EH (cell line): ENCODE results near the gene RAB15.
"Not testable (repeated sequence)": the region's sequence is repeated elsewhere in the genome, so short reads cannot be mapped to it uniquely, and the experiment has no call there.

Source experiments
- DNase-seq: peaks from one replicate; pipeline ENCODE4 v3.0.0-alpha.2; 2015; ENCODE audit warnings: low read depth

Gene RAB15

DNA sequence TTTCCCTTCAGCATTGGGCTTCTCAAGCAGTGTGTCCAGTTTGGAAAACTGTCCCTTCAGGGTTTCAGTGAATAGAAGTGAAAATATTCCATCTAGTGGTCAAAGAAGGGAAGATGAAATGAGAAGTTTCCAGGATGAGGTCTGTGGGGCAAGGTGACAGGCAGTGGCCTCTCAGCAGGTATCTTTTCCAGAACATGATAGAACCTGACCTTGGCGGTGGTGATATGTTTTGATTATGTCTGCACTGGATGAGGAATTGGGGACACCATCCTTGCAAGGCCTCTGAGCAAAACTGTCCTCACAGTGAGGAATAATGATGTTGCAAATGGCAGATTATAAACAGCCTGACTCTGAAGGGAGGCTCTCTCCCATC lies 34.3 kb downstream of the RAB15 start:
- peak; percentile 33 for DNase-seq

DNA sequence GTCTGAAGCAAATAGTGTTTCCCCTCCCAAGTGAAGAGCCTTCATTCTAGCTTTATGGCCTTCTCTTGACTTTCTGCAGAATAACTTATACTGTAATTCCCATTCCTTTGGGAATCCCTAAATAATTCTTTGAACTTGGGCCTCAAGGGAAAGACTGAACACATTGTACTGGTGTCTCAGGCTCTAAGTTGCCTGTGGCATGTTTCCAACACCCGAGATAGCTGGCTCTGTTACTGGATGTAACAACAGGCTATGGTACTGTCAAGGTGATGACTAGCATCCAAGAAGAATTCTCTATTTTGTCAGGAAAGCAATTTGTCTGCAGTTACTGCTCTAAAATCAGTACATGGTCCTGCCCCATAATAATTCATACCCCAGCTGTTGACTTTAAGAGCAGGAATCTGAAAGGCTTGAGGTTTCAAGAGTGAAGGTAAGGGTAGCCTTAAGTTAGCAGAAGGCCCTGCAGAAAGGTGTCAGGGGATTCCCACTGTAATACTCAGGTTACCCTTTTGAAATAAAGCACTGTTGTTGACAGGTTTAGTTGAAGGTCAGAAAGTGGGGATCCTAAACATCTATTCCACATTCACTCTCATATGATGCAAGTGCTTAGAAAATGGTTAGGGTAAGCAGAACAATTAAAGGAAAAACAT lies 34.8 kb downstream of the RAB15 start:
- DNase-seq, result no peak

DNA sequence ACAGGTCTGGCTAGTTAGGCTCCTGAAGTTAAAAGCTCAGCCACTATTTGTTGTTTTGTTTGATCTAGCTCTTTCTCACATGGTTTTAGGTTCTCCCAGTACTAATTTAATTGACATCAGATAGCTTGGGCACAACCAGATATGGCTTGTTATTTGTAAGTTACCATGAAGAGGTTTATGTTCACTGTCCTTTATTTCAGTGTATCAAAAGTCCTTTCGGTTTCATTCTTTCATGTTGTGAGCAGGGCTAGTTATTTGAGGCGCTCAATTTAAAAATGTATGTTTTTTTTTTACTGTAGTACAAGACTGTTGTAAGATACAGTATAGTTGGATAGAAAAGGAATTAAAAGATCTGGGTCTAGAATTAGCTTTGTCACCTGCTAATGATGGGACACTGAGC lies 36.6 kb downstream of the RAB15 start:
- DNase-seq, result no peak

DNA sequence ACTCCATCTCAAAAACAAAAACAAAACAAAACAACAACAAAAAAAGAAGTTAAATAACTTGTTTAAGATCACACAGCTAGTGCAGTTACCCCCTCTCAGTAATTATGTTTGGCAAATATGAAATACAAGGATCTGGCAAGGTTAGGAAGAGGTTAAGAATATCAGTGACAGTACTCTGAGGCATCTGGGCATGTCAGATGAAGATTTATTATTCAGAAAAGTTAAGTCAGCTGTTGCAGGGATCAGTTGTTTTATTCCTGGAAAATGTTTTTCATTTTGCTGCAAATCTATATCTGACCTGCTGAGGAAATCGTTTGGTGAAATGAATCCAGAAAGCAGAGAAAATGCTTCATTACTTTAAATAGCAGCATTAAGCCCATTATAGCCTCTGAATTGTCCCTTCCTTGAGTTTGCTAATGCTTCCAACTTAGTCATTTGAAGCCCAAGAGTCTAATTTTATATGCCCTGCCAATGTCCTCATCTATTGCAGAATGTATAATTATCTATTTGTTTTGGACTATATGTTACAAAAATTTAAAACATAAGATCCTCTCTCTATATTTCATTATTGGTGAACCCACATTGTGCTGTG lies 37.7 kb downstream of the RAB15 start:
- DNase-seq, result no peak

DNA sequence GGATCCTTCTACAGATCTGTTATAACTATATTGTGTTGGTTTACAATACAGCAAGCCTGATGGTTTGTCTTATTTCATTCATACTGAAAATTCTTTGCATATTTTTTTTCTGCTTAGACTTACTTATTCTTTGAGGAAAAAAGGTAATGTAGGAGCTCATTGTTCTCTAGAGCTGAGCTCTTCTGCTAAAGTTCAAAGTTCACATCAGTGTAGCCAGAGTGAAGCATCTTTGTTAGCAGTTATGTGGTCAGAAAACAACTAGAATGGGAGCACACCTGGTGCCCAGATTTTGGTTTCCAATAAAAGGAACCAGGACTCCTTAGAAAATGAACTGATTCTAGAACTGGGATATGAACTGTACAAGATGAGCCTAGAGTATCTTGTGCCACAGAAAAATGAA lies 39.9 kb downstream of the RAB15 start:
- no peak for DNase-seq

DNA sequence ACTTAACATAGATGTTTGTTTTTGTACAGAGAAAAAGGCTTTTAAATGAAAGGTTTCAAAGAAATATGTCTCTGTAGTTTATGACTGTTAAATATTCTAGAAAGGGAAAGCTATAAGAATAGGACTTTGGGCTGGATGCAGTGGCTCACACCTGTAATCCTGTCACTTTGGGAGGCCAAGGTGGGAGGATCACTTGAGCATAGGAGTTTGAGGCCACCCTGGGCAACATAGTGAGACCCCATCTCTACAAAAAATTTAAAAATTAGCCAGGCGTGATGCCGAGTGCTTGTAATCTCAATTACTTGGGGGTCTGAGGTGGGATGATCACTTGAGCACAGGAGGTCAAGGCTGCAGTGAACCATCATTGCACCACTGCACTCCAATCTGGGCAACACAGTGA lies 41.0 kb downstream of the RAB15 start:
- no peak for DNase-seq

DNA sequence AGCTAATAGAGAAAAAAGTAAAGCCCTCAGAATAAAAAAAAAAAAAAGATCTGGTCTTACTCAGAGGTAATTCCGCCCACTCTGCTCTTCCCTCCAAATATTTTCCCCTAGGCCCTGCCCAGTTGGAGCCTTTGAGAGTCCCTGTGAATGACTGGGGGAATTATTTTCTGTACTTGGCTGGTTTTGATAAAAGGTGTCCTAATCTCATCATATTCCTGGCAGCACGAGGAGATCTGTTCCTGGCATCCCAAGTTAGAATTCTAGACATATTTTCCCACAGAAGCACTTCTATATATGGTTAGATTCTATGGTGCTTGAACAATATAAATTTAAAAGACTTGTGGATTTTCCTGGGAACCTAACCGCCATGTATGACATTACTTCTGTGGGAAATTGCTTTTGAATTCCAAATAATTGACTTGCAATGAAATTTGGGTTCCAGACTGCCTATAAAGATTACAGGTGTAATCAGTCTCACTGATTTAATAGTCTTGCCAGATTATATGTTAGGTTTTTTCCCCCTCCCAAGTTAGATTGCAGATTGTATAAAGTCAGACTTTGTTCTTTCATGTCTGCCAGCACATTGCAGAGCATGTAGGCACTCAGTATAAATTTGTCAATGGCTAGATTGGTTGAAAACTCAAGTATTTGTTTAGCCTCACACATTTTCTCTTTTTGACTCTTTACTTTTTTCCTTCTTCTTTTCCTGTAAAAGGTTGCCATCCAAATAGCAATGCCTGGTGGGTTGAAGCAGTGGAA lies 41.9 kb downstream of the RAB15 start:
- DNase-seq, result peak; percentile 83

DNA sequence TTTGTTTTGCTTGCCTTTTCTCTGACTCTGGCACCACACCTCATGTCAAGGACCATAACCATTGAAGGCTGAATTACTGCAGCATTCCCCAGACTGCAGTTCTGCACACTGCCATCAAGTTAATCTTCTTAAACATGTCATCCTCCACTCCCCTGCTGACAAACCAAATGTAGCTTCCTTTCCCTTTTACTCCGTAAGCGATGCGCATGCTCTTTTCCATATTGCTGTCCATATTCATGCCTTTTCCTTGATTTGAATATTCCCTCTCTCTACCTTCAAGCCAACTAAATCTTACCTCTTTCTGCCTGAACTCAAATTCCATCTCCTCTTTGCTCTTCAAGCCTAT lies 43.1 kb downstream of the RAB15 start:
- no peak for DNase-seq

DNA sequence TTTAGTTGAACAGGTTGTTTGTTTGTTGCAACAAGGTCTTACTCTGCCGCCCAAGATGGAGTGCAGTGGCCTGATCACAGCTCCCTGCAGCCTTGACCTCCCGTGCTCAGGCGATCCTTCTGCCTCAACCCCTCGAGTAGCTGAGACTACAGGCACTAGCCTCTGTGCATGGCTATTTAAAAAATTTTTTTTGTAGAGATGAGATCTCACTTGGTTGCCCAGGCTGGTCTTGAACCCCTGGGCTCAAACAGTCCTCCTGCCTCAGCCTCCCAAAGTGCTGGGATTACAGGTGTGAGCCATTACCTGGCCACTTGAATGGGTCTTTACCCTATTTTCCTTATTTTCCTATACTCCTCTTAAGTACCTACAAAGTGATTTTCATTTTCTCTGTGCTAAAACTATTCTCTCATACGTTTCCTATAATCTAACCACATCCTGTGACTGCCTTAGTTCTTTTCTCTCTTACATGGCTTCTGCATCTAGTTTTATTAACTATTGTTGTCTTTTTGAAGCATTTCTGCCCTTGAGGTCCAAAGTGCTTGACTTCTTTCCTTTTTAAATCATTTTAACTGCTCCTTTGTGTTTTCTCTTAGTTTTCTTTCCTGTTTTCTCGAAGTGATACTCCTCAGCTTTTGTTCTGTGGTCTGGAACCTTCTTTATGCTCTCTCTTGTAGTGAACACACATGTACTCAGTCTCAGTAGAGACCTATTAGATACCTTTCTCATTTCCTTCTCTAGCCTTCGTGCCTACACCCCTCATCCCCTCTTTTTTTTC lies 43.7 kb downstream of the RAB15 start:
- DNase-seq, result no peak

DNA sequence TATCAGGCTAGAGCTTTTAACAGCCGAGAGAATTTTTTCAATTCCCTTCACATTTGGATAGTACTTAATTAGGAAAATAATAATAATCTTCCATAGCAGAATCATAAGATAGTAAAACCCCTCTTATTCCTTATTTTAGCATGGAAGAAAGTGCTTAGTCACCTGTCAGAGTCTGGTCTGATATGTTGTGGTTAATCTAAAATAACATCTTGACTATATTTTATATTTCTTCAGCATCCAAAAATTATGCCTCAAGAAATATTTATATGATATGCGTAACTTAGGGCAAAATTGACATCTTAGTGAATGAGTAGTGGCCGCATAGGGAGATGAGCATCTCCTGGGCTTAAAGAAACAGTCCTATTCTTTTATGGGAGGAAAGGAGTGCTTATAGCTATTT lies 45.1 kb downstream of the RAB15 start:
- no peak for DNase-seq

DNA sequence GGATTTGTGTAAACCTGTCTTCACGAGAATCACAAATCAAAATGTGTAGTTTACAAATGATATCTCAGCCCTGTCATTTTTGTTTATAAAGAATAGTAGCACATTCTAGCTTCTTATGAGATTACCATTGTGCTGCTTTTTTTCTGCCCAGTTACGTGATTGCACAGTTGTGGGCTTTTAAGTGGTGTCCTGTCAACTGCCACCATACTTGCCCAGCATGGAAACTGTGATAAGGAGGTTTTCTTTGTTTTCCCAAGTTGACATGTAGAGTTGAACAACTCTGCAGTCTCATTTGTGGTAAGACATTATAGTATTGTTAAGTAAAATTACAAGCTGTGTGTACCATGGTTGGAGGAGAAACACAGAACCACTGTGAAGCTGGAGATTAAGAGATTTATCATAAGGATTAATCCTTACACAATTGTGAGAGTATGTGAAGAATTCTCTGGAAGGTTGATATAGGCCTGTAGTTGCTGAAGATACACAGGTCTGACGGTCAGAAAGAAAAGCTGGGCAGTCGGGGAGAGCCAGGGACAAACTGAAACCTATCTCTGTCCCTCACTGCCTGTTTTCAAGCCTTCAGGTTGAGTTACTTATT lies 45.6 kb downstream of the RAB15 start:
- DNase-seq, result no peak

DNA sequence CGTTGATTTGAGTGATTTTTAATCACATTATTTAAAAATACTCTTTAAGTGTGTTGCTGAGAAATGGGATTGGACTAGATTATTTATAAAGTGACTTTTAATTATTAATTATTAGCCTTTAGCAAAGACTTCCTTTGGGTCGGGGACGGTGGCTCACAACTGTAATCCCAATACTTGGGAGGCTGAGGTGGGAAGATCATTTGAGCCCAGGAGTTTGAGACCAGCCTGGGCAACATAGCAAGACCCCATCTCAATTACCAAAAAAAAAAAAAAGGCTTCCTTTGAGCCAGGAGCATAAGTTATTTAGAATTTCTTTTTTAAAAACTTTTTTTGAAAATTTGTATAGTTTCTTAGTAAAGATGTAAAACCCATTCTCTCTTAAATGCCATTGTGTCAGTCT lies 49.1 kb downstream of the RAB15 start:
- no peak for DNase-seq

DNA sequence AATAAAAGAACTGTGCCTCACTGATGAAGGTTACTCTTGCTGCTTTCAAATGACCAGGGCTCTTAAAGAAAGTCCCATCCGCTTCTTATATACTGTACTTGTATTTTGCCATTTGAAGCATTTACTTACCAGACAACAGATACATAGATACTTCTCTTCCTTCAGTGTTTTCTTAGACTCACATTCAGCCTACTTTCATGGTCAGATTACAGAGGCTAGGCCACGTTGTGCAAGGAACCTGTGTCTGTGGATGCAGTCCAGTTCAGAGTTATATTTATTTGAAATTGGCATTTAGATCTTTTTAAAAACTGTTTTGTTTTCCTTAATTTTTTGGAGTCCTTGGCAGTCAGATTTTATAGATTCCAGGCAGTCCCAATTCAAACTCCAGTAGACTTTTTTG lies 51.7 kb downstream of the RAB15 start:
- no peak for DNase-seq

DNA sequence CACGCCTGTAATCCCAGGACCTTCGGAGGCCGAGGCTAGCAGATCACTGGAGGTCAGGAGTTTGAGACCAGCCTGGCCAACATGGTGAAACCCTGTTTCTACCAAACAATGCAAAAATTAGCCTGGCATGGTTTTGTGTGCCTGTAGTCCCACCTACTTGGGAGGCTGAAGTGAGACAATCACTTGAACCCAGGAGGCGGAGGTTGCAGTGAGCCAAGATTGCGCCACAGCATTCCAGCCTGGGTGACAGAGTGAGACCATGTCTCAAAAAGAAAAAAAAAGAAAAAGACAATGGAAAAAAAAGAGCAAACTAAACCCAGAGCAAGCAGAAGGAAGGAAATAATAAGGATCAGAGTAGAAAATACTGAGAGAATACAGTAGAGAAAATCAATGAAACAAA lies 52.5 kb downstream of the RAB15 start:
- DNase-seq, result peak; percentile 34

DNA sequence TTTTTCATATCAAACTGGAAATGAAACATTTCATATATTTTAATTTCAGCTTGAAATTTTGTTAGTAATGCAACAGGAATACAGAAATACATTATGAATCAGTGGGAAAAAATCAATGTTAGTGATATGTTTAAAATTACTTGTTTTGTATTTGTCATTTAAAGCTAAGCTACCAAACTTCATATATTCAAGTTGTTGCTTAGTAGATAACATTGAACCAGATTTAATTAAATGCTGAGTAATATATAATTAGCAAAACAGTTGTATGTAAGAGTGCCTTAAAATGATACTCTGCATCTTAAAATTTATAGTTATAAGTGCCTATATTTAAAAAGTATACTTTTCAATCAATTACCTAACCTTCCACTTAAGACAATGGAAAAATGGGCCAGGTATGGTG lies 52.9 kb downstream of the RAB15 start:
- DNase-seq, result no peak

DNA sequence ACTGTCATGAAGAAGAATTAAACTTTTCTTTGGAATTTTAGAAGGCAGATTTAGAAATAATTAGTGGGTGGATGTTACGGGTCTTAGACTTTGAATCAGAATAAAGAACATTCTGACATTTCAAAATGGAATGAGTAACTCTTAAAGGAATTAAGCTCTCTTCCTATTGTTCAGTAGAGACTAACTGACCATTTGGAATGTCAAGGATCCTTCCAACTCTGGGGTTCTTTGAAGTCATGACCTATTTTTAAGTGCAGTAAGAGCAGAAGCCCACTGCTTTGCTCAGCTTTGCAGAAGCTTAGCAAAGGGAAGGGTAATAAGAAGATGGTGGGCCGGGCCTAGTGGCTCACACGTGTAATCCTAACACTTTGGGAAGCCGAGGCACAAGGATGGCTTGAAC lies 53.9 kb downstream of the RAB15 start:
- DNase-seq, result peak; percentile 46

DNA sequence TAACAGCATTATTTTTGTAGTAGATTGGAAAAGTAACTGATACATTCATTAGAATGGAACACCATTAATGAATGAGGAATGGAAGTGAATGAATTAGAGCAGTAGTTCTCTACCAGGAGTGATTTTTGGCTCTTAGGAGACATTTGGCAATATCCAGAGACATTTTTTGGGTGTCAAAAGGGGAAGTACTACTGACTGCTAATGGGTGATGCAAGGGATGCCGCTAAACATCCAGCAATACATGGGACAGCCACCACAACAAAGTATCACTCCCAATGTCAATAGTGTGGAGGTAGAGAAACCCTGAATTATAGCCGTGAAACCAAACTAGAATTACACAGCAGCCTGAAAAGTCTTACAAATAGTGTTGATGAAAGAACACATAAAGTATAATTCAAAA lies 56.3 kb downstream of the RAB15 start:
- DNase-seq, result no peak

DNA sequence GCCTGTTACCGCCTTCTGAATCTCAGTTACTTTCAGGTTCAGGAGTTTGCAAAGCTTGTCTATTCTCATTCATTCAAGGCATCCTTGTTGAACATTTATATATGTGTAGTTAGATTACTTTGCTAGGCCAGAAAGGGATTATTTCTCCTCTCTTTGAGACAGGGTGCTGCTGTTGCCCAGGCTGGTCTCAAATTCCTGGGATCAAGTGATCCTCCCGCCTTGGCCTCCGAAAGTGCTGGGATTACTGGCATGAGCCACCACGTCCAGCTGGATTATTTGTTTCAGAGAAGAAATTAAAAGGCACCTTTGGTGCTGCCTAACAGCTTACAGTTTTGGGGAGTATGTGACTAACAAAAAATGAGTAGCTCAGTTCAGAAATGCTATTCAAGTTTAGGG lies 57.1 kb downstream of the RAB15 start:
- no peak for DNase-seq

DNA sequence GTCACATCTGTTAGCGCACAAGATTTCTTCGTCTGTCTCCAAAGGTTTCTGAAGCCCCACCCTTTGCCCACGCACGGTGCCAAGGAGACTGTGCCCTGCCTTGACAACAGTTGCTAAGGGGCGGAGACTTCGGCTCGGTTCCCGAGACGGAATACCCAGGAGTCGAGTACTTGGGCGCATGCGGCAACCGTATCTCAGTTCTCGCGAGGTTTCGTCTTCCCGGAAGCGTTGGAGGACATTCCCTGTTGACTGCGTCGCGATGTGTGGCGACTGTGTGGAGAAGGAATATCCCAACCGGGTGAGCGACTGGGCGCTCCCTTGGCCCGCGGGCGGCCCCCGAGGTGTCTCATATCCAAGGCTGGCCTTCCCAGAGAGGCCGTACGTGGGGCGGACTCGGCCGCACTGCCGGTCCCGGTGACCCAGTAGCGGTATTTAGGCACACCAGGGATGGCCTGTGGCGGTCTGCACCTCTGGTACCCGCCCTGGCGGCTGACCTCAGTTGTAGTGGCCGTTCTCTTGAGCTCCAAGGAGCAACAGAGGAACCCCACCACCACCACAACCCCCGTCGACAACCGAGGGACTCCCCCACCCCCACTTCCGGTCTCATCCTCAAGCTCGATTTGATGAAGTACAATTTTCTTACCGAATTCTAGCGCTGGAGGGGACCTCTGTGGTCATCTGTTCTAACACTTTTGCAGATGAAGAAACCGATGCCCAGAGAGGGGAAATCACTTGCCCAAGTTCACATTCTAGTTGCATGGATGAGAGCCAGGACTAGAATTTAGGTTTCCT lies 57.7 kb downstream of the RAB15 start, which contains the start of gene CHURC1:
Gene CHURC1 (plus strand): TSS at position 219 of the 792 bp plus-strand sequence. CDS start 41 bp downstream, at position 260.
- DNase-seq, result peak; percentile 98

DNA sequence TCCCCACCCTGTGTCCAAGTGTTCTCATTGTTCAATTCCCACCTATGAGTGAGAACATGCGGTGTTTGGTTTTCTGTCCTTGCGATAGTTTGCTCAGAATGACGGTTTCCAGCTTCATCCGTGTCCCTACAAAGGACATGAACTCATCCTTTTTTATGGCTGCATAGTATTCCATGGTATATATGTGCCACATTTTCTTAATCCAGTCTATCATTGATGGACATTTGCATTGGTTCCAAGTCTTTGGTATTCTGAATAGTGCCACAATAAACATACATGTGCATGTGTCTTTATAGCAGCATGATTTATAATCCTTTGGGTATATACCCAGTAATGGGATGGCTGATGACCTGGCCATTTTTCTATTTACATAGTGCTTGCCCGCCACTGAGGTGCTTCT lies 58.7 kb downstream of the RAB15 start:
- DNase-seq, result not testable (repeated sequence)

DNA sequence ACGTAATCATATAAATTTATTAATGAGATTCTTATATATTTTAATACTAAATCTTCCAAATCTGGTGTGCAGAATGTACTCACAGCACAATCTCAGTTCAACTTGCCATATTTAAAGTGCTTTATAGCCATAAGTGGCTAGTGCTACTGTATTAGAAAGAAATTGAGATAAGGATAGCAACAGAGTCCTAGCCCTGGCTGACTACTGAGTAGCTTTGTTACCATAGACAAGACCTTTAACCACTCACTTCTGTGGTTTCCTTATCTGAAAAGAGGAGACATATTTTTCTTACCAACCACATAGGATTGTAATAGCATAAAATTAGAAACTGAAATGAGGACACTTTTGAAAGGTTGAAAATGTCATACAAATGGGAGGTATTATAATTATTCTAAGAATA lies 59.9 kb downstream of the RAB15 start:
- no peak for DNase-seq
